Body of pancreas (tissue), 4 donors: Measurements from ENCODE around the gene MGAT5.

Experiments used
- POLR2A ChIP-seq, 3 donors: fragments of 450-650 bp; IDR thresholded peaks; one replicate each; pipeline ENCODE4 v1.6.1; 2016; ENCODE audit warnings: antibody characterized with exemption in 3 of 3, mild to moderate bottlenecking in 2 of 3
- TF ChIP-seq, protein P1 (sequence below), 7 experiments: fragments of 450-650 bp in 4 of 7; fragments of 200-600 bp in 3 of 7; sonication (generic) in 3 of 7; IDR thresholded peaks; one replicate each; pipeline ENCODE4 v1.5.1; 2016 to 2019; ENCODE audit warnings: antibody characterized with exemption in 7 of 7

DNA sequence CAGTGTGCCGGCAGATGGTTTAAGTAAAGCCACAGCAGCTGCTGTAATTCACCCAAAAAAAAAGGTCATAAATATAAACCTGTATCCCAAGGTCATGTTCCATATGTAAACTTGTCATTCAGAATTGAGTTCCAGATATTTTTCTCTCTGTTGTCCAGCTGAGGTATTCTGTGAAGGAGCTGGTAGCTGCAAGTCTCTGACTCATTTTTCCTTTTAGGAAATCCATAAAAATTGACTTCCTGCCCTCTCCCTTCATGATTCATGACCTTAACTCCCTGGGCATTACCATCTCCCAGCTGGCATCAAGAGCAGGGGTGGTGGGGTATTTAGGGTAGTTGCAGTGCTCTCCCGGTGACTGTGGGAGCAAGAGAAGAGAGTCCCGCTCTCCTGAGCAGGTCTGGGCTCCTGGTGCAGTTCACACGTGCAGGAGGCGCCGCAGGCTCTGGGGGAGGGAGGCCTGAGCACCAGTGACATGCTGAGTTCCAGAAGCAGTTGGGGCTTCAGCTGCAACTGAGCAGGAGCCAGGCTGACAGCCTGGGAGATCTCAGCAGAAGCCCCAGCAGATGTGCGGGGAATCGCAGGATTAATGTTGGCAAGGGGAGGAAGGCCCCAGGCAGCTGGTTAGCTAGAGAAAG, 192.6 kb downstream of the MGAT5 start:
- TF ChIP-seq, protein P1, sequence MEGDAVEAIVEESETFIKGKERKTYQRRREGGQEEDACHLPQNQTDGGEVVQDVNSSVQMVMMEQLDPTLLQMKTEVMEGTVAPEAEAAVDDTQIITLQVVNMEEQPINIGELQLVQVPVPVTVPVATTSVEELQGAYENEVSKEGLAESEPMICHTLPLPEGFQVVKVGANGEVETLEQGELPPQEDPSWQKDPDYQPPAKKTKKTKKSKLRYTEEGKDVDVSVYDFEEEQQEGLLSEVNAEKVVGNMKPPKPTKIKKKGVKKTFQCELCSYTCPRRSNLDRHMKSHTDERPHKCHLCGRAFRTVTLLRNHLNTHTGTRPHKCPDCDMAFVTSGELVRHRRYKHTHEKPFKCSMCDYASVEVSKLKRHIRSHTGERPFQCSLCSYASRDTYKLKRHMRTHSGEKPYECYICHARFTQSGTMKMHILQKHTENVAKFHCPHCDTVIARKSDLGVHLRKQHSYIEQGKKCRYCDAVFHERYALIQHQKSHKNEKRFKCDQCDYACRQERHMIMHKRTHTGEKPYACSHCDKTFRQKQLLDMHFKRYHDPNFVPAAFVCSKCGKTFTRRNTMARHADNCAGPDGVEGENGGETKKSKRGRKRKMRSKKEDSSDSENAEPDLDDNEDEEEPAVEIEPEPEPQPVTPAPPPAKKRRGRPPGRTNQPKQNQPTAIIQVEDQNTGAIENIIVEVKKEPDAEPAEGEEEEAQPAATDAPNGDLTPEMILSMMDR (IDR thresholded peaks at IDR 0.05) = no peak
- TF ChIP-seq POLR2A (IDR thresholded peaks at IDR 0.05) = no peak
